H9 (cell line): ENCODE measurements around the gene CAMLG. TPM values are rescaled to one million over a fixed set of nuclear protein-coding genes. Genes with fewer than 3 reads are reported as not detected.
A peak's percentile ranks its signal among the peaks of the same experiment; 100 is the strongest.

Experiments
- DNase-seq: peaks from one replicate; pipeline ENCODE4 v3.0.0-alpha.2; 2017
- H2AFZ ChIP-seq: one replicate; pipeline ENCODE4 v1.6.1; 2013; ENCODE audit warnings: mild to moderate bottlenecking, low read length, control low read depth, moderate library complexity
- H2AK5ac ChIP-seq: 2 replicates; pipeline ENCODE4 v1.6.1; 2013; ENCODE audit warnings: low read length, control low read depth, mixed read lengths; ENCODE audit not compliant: insufficient read length
- H2BK120ac ChIP-seq: one replicate; pipeline ENCODE4 v1.6.1; 2013; ENCODE audit warnings: low read depth, mild to moderate bottlenecking, low read length, control low read depth, inconsistent platforms; ENCODE audit not compliant: poor library complexity, severe bottlenecking
- H2BK12ac ChIP-seq: 2 replicates; pipeline ENCODE4 v1.6.1; 2013; ENCODE audit warnings: low read length, control low read depth, mixed read lengths, low read depth; ENCODE audit not compliant: insufficient read length
- H2BK15ac ChIP-seq: 2 replicates; pipeline ENCODE4 v1.6.1; 2013; ENCODE audit warnings: low read depth, low read length, control low read depth
- H2BK20ac ChIP-seq: one replicate; pipeline ENCODE4 v1.6.1; 2013; ENCODE audit warnings: low read depth, mild to moderate bottlenecking, low read length, control low read depth, inconsistent platforms; ENCODE audit not compliant: poor library complexity, severe bottlenecking
- H2BK5ac ChIP-seq: 2 replicates; pipeline ENCODE4 v1.6.1; 2013; ENCODE audit warnings: low read length, control low read depth, mixed read lengths; ENCODE audit not compliant: insufficient read length
- H3K14ac ChIP-seq: 2 replicates; pipeline ENCODE4 v1.6.1; 2013; ENCODE audit warnings: low read length, control low read depth; ENCODE audit not compliant: insufficient read depth
- H3K18ac ChIP-seq: 2 replicates; pipeline ENCODE4 v1.6.1; 2013; ENCODE audit warnings: low read depth, mild to moderate bottlenecking, mixed read lengths, low read length, control low read depth; ENCODE audit not compliant: insufficient read length
- H3K23ac ChIP-seq: 2 replicates; pipeline ENCODE4 v1.6.1; 2013; ENCODE audit warnings: low read length, control low read depth, mixed read lengths, low read depth; ENCODE audit not compliant: insufficient read length
- H3K23me2 ChIP-seq: 2 replicates; pipeline ENCODE4 v1.6.1; 2013; ENCODE audit warnings: low read depth, mild to moderate bottlenecking, mixed read lengths, low read length, control low read depth; ENCODE audit not compliant: insufficient read length, poor library complexity, severe bottlenecking
- H3K27ac ChIP-seq: 2 replicates; pipeline ENCODE4 v1.5.1; 2013; ENCODE audit warnings: low read length, control low read depth, mixed read lengths, low read depth; ENCODE audit not compliant: insufficient read length
- H3K27me3 ChIP-seq: 2 replicates; pipeline ENCODE4 v1.6.1; 2013; ENCODE audit warnings: low read length, control low read depth, inconsistent platforms; ENCODE audit not compliant: insufficient read depth
- H3K4ac ChIP-seq: 2 replicates; pipeline ENCODE4 v1.6.1; 2013; ENCODE audit warnings: low read depth, mild to moderate bottlenecking, control low read depth, inconsistent platforms, low read length, moderate library complexity
- H3K4me1 ChIP-seq: 2 replicates; pipeline ENCODE4 v1.6.1; 2013; ENCODE audit warnings: low read length, control low read depth, inconsistent platforms; ENCODE audit not compliant: insufficient read depth
- H3K4me2 ChIP-seq: 2 replicates; pipeline ENCODE4 v1.6.1; 2013; ENCODE audit warnings: low read length, control low read depth, mixed read lengths; ENCODE audit not compliant: insufficient read length, insufficient read depth
- H3K56ac ChIP-seq: 2 replicates; pipeline ENCODE4 v1.6.1; 2013; ENCODE audit warnings: low read depth, mild to moderate bottlenecking, mixed read lengths, low read length, control low read depth; ENCODE audit not compliant: insufficient read length
- H3K79me1 ChIP-seq: 2 replicates; pipeline ENCODE4 v1.6.1; 2013; ENCODE audit warnings: low read depth, mild to moderate bottlenecking, moderate library complexity, low read length, control low read depth, inconsistent platforms; ENCODE audit not compliant: insufficient read depth, poor library complexity, severe bottlenecking
- H3K79me2 ChIP-seq: 2 replicates; pipeline ENCODE4 v1.6.1; 2013; ENCODE audit warnings: low read length, control low read depth, inconsistent platforms; ENCODE audit not compliant: insufficient read depth
- H3K9ac ChIP-seq: 2 replicates; pipeline ENCODE4 v1.6.1; 2013; ENCODE audit warnings: low read length, control low read depth, mixed read lengths; ENCODE audit not compliant: insufficient read length; ENCODE audit errors: extremely low read depth
- H3K9me3 ChIP-seq: one replicate; pipeline ENCODE4 v1.6.1; 2013; ENCODE audit warnings: low read depth, low read length, inconsistent platforms; ENCODE audit not compliant: control insufficient read depth
- H3T11ph ChIP-seq: one replicate; pipeline ENCODE4 v1.6.1; 2013; ENCODE audit warnings: mild to moderate bottlenecking, low read length, control low read depth, inconsistent platforms
- H4K20me1 ChIP-seq: one replicate; pipeline ENCODE4 v1.6.1; 2013; ENCODE audit not compliant: control insufficient read depth, insufficient read length, insufficient read depth
- H4K5ac ChIP-seq: 2 replicates; pipeline ENCODE4 v1.6.1; 2013; ENCODE audit warnings: low read depth, mild to moderate bottlenecking, mixed read lengths, low read length, control low read depth; ENCODE audit not compliant: insufficient read length
- H4K8ac ChIP-seq: replicated peaks from 2 replicates; pipeline ENCODE4 v1.6.1; 2013; ENCODE audit warnings: low read length, control low read depth, mixed read lengths, low read depth; ENCODE audit not compliant: insufficient read length
- H4K91ac ChIP-seq: 2 replicates; pipeline ENCODE4 v1.6.1; 2013; ENCODE audit warnings: low read depth, mild to moderate bottlenecking, moderate library complexity, mixed read lengths, low read length, control low read depth; ENCODE audit not compliant: insufficient read length
- H3K27ac Mint-ChIP-seq, 3 experiments: 2 replicates in 2 of 3; 3 replicates in 1 of 3; pipeline ENCODE4 v1.8.0; 2020 to 2021; ENCODE audit warnings: mixed read lengths in 3 of 3, mild to moderate bottlenecking in 1 of 3, moderate library complexity in 1 of 3
- H3K27me3 Mint-ChIP-seq: 2 replicates; pipeline ENCODE4 v1.8.0; 2021; ENCODE audit warnings: low read depth, mild to moderate bottlenecking, moderate library complexity, mixed read lengths
- H3K36me3 Mint-ChIP-seq, 3 experiments: 2 replicates in 2 of 3; 3 replicates in 1 of 3; pipeline ENCODE4 v1.8.0; 2020 to 2021; ENCODE audit warnings: low read depth in 3 of 3, mixed read lengths in 3 of 3; ENCODE audit not compliant: insufficient read depth in 1 of 3
- H3K4me1 Mint-ChIP-seq, 2 experiments: 2 replicates each; pipeline ENCODE4 v1.8.0; 2020; ENCODE audit warnings: mixed read lengths in 2 of 2
- H3K4me3 Mint-ChIP-seq, 2 experiments: 2 replicates in 1 of 2; 3 replicates in 1 of 2; pipeline ENCODE4 v1.8.0; 2020 to 2021; ENCODE audit warnings: mild to moderate bottlenecking in 2 of 2, mixed read lengths in 2 of 2, moderate library complexity in 1 of 2
- H3K9me3 Mint-ChIP-seq, 2 experiments: 2 replicates in 1 of 2; 3 replicates in 1 of 2; pipeline ENCODE4 v1.8.0; 2020; ENCODE audit warnings: mild to moderate bottlenecking in 2 of 2, mixed read lengths in 2 of 2, moderate library complexity in 1 of 2
- whole genome bisulfite sequencing: extraction: QIAGEN DNeasy Blood & Tissue Kit; methylation state at CpG from one replicate; pipeline ENCODE4 v1.1.7; 2013; ENCODE audit warnings: missing lambda C conversion rate, low lambda C conversion rate, mixed read lengths; ENCODE audit not compliant: insufficient read length; ENCODE audit errors: extremely low coverage; 5-methylcytosine and 5-hydroxymethylcytosine counted together
- total RNA-seq: library from RNA; stranded (reverse); gene quantifications from 2 replicates; pipeline ENCODE4 v1.2.1, GENCODE V29; 2021
- TF ChIP-seq, protein P1 (sequence below): fragments of 200-600 bp; sonication (generic); conservative IDR thresholded peaks from 3 replicates; pipeline ENCODE4 v1.8.0; 2021; ENCODE audit warnings: antibody characterized with exemption, mild to moderate bottlenecking

The CAMLG gene
- total RNA-seq, 1 experiment from 2014 or later = 33.1 TPM

DNA sequence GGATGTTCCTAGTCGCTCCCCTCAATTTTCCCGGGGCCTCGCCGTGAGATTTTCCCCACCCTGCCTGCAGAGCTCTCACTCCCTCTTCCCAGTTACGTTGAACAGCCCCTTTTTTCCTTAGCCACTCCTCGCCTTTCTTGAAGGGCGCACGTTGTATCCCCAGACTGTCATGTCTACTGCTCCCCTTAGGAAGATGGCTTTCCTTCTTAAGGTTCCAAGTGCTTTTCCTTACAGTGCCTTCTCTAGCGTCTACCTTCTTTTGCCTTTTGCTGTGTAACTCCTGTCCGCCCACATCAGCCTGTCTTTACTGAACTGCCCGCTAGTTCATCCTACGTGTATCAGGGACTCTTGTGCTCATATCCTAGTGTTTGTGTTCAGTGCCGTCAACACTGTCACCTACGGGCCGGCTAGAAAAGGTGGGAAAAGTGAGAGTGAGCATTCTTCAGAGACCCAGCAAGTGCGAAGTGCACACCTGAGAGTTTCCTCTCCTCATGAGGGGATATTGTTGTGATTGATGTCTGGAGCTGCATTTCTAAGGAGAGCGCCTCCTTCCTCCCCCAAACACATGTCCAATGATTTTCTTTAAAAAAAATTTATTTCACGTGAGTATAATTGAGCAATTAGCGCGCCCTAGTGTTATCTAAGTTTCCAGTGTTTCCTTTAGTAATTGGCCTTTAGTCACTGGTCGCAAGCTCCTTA is 764 bp downstream of the CAMLG start:
- H3K27me3 ChIP-seq = no peaks in the 10 kb centered on the region
- H3K23ac ChIP-seq = no peak overlapping the region
- H3K79me2 ChIP-seq = peaks cover 2% of the 10 kb centered on the region; the same call in 1 of the 2 replicates
- no peak overlapping the region for H2AFZ ChIP-seq
- peak overlapping the region; percentile 81 for H3K9ac ChIP-seq
- Mint-ChIP-seq H3K9me3 (no peaks in the 10 kb centered on the region), H3K4me3 (peak overlapping the region; percentile 93 to 96), H3K4me1 (peaks cover 14 to 18% of the 10 kb centered on the region in 2 experiments), H3K36me3 (peaks cover 13 to 21% (median 16%) of the 10 kb centered on the region in 3 experiments; a peak in 5 of 7 replicates), H3K27ac (peak overlapping the region; percentile 91 to 99 (median 95)), H3K27me3 (no peaks in the 10 kb centered on the region)
- WGBS = no CpG with 5 or more reads among the region's 21 CpGs
- H3K56ac ChIP-seq = no peak overlapping the region
- H2BK120ac ChIP-seq = no peak overlapping the region
- peaks cover 4% of the 10 kb centered on the region for H3K79me1 ChIP-seq
- H4K91ac ChIP-seq = no peak overlapping the region
- H3K14ac ChIP-seq = 0 out of 2 replicates have a peak overlapping the region, but pooled peaks have one; percentile 13
- H4K8ac ChIP-seq = no peak overlapping the region
- no peaks in the 10 kb centered on the region for H3K9me3 ChIP-seq
- no peak overlapping the region for H3T11ph ChIP-seq
- H4K20me1 ChIP-seq = no peaks in the 10 kb centered on the region
- no peak overlapping the region for H2BK12ac ChIP-seq
- no peak overlapping the region for H2BK20ac ChIP-seq
- no peak overlapping the region for H3K27ac ChIP-seq
- H3K4ac ChIP-seq = no peak overlapping the region
- TF ChIP-seq, protein P1, sequence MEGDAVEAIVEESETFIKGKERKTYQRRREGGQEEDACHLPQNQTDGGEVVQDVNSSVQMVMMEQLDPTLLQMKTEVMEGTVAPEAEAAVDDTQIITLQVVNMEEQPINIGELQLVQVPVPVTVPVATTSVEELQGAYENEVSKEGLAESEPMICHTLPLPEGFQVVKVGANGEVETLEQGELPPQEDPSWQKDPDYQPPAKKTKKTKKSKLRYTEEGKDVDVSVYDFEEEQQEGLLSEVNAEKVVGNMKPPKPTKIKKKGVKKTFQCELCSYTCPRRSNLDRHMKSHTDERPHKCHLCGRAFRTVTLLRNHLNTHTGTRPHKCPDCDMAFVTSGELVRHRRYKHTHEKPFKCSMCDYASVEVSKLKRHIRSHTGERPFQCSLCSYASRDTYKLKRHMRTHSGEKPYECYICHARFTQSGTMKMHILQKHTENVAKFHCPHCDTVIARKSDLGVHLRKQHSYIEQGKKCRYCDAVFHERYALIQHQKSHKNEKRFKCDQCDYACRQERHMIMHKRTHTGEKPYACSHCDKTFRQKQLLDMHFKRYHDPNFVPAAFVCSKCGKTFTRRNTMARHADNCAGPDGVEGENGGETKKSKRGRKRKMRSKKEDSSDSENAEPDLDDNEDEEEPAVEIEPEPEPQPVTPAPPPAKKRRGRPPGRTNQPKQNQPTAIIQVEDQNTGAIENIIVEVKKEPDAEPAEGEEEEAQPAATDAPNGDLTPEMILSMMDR = peak; percentile 30; the same call in 1 of the 3 replicates
- H3K4me2 ChIP-seq = peak overlapping the region; percentile 89
- H4K5ac ChIP-seq = no peak overlapping the region
- no peaks in the 10 kb centered on the region for H3K4me1 ChIP-seq
- H3K18ac ChIP-seq = no peak overlapping the region
- H2BK15ac ChIP-seq = no peak overlapping the region
- H3K23me2 ChIP-seq = peaks cover 7% of the 10 kb centered on the region
- DNase-seq = peak; percentile 55
- H2BK5ac ChIP-seq = no peak overlapping the region
- no peak overlapping the region for H2AK5ac ChIP-seq
